Kasumi-1 (cell line): ENCODE results near the gene TAB2.
"Not testable (repeated sequence)": the region's sequence is repeated elsewhere in the genome, so short reads cannot be mapped to it uniquely, and the experiment has no call there.

Source experiments
- DNase-seq, 2 experiments: peaks; one replicate each; lab custom pipeline; 2025; lab: John Stamatoyannopoulos, UW

Gene TAB2

DNA sequence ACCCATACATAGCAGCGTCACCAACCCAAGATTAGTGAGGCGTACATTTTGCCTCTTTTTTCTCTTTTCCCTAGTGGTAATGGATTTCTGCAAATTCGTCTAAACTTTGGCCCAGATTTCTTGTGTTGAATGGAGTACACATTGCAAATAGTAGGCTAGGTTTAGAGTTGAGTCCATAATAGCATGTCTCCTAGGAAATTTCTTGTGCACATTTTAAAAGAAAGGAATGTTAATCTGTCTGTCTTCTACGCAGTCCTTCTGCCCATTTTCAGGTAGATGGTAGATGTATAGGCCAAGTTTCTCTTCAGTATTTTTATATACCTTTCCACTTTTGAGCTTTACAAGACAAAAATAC, 15.7 kb downstream of the TAB2 start:
- DNase-seq, result no peak

DNA sequence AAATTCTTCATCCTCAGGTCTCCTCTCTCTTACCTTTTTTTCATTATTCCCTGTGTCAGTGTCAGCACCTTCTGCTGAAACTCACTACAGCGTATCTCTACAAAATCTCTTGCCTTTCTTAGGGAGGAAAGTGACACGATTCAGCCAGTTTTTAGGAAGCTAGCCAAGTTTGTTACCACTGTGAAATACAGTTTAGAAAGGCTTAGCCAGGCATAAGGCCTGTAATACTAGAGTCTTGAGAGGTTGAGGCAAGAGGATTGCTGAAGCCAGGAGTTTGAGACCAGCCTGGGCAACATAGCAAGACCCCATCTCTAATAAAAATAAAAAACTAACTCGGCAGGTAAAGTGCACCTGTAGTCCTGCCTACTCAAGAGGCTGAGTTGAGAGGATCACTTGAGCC, 16.7 kb downstream of the TAB2 start:
- DNase-seq, result no peak

DNA sequence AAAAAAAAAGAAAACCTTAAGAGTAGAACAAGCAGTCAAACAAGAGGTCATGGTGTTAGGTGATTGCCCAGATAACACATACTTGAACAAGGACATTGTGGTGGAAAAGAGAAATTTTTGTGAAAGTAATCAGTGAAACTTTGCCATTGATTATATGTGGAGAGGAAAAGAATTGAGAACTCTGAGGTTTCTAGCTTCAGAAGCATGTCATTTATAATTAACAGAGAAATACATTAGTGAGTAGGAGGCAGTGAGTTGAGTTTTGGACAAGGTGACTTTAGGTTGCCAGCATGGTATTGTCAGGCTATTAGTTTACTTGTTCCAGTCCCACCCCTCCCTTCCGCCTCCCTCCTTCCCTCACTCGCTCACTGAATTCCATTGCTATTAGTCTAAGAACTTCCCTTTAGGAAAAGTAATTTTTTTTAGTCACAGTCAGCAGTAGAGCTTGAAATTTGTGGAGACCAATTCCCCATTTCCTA, 17.2 kb downstream of the TAB2 start:
- DNase-seq, result no peak

DNA sequence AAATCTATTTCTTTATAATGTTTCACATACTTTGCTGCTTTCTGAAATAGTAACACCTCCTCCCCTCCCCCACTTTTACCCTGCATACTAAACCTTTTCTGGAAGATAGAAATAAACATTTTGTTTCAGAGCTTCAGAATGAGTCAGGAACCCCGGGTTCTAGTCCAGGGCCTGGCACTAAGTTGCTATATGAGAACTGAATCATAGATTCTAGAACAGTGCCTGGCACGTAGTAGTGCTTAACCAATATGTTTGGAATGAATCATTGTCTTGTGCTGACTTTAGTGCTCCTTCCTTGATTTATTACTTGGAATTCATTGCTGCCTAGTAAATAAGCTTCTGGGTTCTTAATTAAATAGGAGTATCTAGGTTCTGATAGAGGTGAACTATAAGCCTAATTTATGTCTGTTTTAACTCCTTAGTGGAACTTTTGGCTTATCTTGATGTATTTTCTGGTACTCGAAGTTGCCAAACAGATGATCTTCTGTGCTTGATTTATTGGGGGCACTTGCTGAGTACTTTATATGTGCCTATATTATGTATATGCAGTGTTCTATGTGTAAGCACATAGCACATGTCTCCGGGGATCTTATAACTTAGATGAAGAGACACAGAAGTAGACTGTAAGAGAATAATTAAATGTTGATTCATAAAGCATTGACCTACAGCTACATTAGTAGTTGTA, 18.6 kb downstream of the TAB2 start:
- no peak for DNase-seq

DNA sequence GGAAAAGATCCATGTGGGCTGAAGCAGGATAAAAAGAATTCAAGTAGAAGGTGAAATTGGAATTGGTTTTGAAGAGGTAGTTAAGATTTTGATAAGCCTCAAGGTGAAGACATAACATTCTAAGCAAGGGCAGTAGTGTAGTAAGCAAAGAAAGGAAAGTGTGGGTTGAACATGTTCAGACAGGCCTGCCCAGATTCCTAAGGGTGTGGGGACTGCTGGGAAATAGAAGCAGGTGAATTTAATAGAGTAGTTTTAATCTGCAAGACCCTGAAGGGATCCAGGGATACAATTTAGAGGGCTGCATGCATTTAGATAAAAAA, 19.1 kb downstream of the TAB2 start:
- DNase-seq, result no peak

DNA sequence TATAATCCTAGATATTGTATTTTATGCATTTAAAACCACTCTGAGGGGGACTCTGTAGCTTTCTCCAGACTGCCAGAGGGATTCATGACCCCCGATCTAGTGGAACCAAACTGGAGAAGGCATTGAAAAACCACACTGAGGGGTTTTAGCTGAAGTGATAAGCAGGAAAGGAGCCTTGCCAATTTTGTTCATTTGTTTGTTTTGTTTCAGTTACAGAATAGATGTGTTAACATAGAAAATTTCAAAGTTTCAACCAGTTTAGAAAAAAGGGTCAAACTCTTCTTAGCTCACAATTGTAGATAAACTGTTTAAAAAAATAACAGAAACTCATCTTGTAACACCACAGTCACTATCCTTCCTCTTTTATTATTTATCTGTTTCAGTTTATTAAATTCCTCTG, 19.8 kb downstream of the TAB2 start:
- no peak for DNase-seq

DNA sequence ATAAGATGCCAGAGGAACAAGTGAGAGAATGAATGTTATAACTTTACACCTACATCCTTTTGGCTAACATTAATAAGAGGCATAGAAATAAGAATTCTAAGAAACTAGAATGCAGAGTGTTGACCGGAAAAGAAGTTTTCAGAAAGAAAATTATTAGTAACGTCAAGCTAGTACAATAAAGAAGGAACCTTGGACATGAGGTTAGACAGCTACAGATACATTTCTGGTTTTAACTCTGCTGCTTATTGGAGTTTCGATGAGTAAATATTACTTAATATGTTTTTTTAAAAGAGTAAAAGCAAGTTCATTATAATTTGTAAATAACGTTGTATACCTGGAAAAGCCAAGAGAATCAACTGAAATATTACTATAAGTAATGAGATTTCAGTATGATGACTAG, 22.7 kb downstream of the TAB2 start:
- DNase-seq, result no peak

DNA sequence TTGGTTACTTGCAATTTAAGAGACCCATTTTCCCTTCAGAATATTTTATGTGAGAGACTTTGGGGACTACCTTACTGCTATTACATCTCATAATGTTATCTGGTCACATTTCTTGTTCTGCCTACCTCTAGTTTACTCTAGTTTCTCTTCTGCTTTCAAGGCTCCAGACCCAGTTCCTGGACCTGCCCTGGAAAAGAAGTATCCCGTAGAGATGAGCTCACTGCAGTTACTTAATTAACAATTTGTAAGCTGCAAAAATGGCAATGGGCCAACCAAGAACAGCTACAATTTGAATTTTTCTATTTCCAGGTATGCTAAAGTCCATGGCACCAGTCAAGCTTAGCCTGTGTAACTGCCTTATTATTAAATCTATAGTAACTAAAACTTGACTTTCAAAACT, 25.0 kb downstream of the TAB2 start:
- DNase-seq, result no peak

DNA sequence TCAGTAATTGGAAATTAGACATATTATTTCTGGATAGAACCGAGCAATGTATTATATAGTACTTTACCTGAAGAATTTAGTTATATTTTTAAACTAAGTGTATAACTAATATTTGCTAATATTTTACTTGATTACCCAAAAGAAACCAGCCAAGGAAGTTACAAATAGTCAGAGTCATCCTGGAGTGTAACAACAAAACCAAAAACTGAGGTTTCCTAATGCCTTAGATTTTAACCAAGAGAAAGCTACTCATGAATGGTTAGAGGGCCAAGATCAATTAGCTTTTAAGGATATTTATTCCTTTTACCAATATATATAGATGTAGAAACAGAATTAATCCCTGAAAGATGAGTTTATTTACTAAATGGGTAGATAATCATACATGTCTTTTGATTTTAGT, 26.0 kb downstream of the TAB2 start:
- no peak for DNase-seq

DNA sequence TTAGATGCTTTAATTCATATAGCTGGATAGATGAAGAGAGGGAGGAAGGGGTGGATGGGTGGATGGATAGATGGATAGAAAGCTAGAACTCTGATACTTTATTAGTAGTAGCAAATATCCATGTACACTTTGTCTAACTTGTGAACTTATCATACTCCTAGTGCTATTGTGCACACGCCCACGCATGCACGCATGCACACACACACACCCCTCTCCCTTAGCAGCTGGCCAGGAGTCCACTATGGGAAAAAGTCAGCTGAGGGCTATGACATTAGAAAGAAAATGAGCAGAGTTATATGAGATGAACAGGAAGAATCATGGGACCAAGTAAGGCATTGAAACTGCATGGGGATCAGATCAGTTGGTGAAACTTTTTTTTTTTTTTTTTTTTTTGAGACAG, 28.6 kb downstream of the TAB2 start:
- DNase-seq, result no peak

DNA sequence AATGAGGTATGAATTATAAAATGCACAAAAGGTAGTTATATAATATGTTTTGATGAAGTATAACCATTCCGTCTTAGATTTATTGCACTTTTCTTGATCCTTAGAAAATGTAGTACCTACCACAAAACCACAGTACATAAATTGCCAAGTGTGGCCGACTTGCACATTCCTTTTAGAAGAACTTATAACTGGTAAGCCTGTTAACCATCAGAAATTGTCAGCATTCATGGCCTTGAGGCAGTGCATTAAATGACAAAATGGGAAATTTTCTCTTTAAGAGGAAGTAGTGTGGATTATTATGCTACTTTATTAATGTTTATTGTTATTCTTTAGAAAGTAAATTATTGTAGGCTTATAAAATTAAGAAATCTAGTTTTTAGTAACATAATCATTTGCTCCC, 29.6 kb downstream of the TAB2 start:
- no peak for DNase-seq

DNA sequence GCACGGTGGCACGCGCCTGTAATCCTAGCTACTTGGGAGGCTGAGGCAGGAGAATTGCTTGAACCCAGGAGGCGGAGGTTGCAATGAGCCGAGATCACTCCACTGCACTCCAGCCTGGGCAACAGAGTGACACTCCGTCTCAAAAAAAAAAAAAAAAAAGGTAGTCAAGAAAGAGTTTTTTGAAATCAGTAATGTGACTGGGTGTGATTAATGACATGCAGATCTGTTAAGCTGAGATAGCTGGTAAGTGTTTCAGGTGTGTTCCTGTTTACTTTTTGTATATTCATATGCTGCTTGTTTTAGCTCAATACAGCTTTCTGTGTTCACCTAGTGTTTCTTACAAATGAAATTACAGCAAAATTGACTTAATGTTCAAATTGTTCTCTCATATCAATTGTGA, 31.8 kb downstream of the TAB2 start:
- DNase-seq, result not testable (repeated sequence)

DNA sequence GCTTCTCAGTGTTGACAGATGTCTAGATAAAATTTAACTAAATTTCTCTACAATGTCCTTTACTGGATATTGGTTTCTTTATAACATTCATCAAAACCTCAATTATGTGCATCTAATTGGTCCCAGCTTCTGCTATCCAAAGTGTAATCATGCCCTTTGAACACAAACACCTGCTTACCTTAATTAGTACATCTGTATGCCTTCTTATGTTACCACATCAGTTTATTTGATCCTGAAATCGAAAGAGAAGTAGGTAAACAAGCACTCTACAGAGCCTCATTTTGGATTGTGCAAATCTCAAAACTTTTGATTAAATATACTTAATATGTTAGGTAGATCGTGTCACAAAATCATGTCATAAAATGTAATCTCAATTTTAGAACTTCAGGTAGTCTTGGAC, 36.5 kb downstream of the TAB2 start:
- no peak for DNase-seq

DNA sequence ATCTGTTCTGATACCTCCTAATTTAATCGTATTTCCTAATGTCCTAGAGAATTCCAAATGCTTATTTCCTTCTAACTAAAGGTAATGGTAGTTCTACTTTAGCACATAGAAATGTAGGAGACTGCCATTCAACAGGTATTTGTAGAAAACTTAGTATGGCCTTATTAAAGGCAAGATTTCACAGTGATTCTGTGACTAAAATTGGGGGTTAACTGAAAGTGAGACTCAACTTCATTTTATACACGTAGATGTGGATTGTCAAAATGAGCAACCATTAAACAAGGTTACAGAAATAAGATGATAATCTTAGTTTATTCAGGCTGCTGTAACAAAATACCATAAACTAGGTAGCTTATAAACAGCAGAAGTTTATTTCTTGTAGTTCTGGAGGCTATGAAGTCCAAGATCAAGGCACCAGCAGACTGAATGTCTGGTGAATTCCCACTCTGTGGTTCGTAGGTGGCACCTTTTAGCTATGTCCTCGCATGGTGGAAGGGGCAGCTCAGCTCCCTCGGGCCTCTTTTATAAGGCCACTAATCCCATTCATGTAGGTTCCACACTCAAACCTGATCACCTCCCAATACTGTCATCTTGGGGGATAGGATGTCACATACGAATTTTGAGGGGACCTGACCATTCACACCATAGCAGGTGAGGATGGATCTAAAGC, 38.7 kb downstream of the TAB2 start:
- DNase-seq, result no peak

DNA sequence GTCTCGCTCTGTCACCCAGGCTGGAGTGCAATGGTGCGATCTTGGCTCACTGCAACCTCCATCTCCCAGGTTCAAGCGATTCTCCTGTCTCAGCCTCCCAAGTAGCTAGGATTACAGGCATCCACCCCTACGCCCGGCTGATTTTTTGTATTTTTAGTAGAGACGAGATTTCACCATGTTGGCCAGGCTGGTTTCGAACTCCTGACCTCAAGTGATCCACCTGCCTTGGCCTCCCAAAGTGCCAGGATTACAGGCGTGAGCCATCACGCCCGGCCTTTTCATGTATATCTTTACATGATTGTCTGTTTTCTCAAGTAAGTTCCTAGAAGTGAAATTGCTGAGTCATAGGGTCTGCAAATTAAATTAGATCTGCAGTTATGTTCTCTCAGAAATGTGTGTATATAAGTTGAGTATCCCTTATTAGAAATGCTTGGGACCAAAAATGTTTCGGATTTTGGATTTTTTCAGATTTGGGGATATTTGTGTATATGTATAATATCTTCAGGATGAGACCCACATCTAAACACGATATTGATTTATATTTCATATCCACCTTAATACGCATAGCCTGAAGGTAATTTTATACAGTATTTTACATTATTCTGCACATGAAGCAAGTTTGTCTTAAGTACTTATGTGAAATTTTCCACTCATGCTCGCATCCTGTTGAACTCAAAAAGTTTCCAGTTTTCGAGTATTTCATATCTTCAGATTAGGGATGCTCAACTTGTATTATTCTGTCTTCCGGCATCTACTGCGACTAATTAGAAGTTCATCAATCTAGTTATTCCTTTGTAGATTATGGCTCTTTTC, 40.4 kb downstream of the TAB2 start:
- no peak for DNase-seq

DNA sequence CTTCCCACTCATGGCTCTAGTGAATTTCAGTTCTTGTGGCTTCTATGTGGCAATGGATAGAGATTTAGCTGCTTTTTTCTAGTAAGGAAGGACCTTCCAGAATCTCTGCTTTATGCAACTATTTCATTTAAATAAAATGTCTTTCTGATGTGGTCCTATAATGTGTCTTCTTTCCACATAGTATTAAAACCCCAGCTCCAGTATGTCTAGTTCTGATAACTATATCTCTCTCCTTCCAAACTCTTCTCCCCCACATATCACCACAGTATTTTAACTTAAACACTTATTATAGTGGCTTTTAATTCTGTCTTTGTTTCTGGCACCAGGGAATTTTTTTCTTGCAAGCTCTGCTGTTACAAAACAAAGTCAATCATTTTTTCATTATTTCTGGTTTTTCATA, 41.9 kb downstream of the TAB2 start:
- DNase-seq, result no peak

DNA sequence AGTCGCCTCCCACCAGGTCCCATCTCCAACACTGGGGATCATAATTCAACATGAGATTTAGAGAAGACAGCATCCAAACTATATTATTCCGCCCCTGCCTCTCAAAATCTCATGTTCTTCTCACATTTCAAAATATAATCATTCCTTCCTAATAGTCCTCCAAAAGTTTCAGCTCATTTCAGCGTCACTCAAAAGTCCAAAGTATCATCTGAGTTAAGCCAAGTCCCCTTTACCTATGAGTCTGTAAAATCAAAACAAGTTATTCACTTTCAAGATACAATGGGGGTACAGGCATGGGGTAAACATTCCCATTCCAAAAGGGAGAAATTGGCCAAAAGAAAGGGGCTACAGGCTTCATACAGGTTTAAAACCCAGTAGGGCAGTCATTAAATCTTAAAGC, 43.0 kb downstream of the TAB2 start:
- DNase-seq, result no peak

DNA sequence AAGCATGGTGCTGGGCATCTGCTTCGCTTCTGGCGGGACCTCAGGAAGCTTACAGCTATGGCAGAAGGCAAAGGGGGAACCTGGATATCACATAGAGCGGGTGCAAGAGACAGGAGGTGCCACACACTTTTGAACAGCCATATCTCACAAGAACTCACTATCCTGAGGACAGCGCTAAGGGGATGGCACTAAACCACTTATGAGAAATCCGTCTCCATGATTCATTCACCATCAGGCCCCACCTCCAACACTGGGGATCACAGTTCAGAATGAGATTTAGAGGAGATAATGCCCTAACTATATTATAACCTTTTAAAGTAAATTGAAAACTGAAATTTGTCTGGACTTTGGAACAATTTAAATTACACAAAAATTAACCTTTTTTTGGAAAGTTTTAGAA, 44.8 kb downstream of the TAB2 start:
- DNase-seq, result no peak

DNA sequence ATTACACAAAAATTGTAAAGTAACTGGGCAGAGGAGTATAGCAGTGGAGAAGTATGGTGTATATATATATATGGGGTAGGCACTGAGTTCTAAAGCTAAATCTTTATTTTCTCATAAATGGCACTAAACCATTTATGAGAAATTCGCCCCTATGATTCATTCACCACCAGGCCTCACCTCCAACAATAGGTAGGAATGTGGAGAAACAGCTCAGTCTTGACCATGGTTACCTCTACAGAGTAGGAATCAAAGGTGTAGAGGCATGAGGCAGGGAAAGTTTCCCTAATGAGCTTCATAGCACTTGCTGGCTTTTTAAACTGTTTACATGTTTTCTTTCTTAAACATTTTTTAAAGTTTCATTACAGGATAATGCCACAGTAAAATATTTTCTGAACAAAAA, 45.6 kb downstream of the TAB2 start:
- no peak for DNase-seq

DNA sequence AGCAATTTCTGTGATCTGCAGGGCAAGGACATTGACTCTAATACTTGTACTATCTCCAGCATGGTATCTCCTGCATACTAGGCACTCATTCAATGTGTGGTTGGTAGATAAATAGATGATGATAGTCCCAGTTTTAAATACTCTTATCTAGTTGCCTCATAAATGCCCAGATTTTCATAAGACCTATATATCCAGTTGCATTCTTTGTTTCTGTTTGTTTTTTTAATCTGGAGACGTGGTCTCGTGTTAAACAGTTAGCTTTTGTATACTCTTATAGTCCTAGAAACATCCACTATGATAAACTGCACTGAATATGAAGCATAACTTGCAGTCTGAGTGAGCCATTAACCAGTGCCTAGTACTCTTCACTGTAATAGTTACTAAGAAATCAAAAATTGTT, 47.0 kb downstream of the TAB2 start:
- DNase-seq, result no peak

DNA sequence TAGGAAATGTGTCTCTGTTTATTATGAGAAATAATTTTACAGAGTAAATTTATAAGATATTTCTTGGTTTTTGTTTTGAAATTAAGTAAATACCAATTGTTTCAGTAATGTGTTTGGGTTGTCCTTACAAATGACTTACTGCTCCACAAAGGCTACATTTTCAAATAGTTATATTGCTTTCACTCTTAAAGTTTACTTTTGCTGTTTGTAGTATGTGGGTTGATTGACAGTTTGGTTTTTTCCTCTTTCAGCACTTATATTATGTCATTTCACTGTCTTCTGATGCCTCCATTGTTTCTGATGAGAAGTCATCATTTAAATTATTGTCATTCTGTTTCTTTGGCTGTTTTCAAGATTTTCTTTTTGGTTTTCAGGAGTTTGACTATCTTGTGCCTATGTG, 47.7 kb downstream of the TAB2 start:
- DNase-seq, result no peak

DNA sequence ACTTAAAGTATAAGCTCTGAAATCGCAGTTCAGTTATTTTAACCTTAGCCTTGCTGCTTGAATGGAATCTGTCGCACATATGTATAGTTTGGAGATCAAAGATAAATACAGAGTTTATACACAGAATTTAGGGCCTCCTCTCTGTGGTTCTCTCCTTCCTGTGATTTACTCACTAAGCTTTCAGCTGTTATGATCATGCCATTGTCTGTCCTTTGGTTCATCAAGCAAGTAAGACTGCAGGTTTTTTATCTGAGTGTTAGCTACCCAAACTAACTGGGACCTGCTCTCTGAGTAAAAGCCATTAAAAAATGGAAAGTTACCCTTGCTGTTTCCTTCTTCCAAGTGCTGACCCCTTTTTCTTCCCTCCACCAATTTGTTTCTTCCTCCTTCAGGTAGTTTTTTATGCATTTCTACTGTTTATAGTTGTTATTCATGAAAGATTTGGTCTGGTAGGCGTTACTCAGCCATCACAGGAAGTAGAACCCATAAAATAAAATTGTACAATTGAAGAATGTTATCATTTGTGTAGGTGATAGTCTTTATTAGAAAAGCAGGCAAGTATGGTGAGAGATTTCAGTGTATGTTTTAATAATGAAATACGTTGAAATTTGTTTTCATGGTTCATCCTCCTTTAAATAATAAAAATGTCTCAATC, 48.9 kb downstream of the TAB2 start:
- DNase-seq, result no peak

DNA sequence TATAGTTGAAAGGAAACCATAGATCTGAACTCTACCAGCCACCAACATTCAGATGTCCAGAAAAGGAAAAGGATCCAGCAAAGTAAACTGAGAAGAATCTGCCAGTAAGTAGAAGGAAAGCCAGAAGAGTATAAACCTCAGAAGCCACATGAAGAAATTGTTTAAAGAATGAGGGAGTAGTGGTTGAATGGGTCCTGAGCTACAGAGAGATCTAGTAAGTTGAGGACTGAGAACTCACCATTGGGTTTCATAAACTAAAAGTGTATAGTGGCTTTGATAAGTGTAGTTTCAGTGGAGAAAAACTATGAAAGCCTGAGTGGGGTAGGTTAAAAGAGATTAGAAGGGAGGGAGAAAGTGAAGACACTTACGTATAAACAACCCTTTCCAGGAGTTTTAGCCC, 50.6 kb downstream of the TAB2 start:
- no peak for DNase-seq
